HepG2 (cell line): ENCODE results near the gene FAM219A. TPM values are rescaled to one million over a fixed set of nuclear protein-coding genes. Genes with fewer than 3 reads are reported as not detected.

ENCODE experiments used
- BRF2 ChIP-seq: sonication (generic); formaldehyde crosslinking; IDR thresholded peaks from 2 replicates; pipeline ENCODE4 v1.8.1; 2022; ENCODE audit warnings: mild to moderate bottlenecking, missing genetic modification reagents
- CBX5 ChIP-seq: sonication (generic); formaldehyde crosslinking; IDR thresholded peaks from 2 replicates; pipeline ENCODE4 v1.4.0; 2020; ENCODE audit warnings: missing genetic modification reagents, borderline replicate concordance
- CREB1 ChIP-seq, 2 experiments: fragments of 450-650 bp in 1 of 2; IDR thresholded peaks; 2 replicates each; pipeline ENCODE4 v1.6.1; 2016 to 2017; ENCODE audit warnings: control low read depth in 1 of 2, mild to moderate bottlenecking in 1 of 2, missing compliant biosample characterization in 1 of 2, missing genetic modification characterization in 1 of 2
- FOXP1 ChIP-seq, 2 experiments: fragments of 450-650 bp in 1 of 2; IDR thresholded peaks; 2 replicates each; pipeline ENCODE4 v1.6.1; 2017 to 2018; ENCODE audit warnings: antibody characterized with exemption in 1 of 2
- KAT2B ChIP-seq: fragments of 150-350 bp; IDR thresholded peaks from 2 replicates; pipeline ENCODE4 v1.6.1; 2014; ENCODE audit warnings: low read depth, low read length, borderline replicate concordance
- KLF9 ChIP-seq: IDR thresholded peaks from 2 replicates; pipeline ENCODE4 v1.6.1; 2016; ENCODE audit warnings: low read depth
- MAFK ChIP-seq, 2 experiments: IDR thresholded peaks in 1 of 2; conservative IDR thresholded peaks in 1 of 2; 2 replicates each; pipeline ENCODE4 v1.6.1; 2011; ENCODE audit warnings: improper control_type of control experiment in 2 of 2, low read length in 2 of 2
- MZF1 ChIP-seq: sonication (generic); formaldehyde crosslinking; IDR thresholded peaks from 2 replicates; pipeline ENCODE4 v1.8.1; 2023; ENCODE audit warnings: mild to moderate bottlenecking, missing genetic modification reagents, borderline replicate concordance
- NR2F2 ChIP-seq: IDR thresholded peaks from 2 replicates; pipeline ENCODE4 v1.6.1; 2012; ENCODE audit warnings: low read depth, inconsistent platforms, borderline replicate concordance
- RFXANK ChIP-seq: IDR thresholded peaks from 2 replicates; pipeline ENCODE4 v1.6.1; 2016
- SAFB2 ChIP-seq: sonication (generic); formaldehyde crosslinking; IDR thresholded peaks from 2 replicates; pipeline ENCODE4 v1.5.1; 2020; ENCODE audit warnings: missing genetic modification reagents, low read depth, mild to moderate bottlenecking, borderline replicate concordance
- SALL1 ChIP-seq: sonication (generic); formaldehyde crosslinking; IDR thresholded peaks from 2 replicates; pipeline ENCODE4 v1.8.0; 2022; ENCODE audit warnings: mild to moderate bottlenecking, missing genetic modification reagents
- SMYD3 ChIP-seq: sonication (generic); formaldehyde crosslinking; IDR thresholded peaks from 2 replicates; pipeline ENCODE4 v1.8.1; 2023; ENCODE audit warnings: mild to moderate bottlenecking, missing genetic modification reagents
- SP140L ChIP-seq: sonication (generic); formaldehyde crosslinking; IDR thresholded peaks from 2 replicates; pipeline ENCODE4 v1.4.0; 2020; ENCODE audit warnings: missing genetic modification reagents, borderline replicate concordance
- SSRP1 ChIP-seq: IDR thresholded peaks from 2 replicates; pipeline ENCODE4 v1.6.1; 2016; ENCODE audit warnings: control low read depth
- TEAD3 ChIP-seq: optimal IDR thresholded peaks from 2 replicates; pipeline ENCODE3; 2016; ENCODE audit warnings: borderline replicate concordance
- YEATS2 ChIP-seq: sonication (generic); formaldehyde crosslinking; IDR thresholded peaks from 2 replicates; pipeline ENCODE4 v1.4.0; 2020; ENCODE audit warnings: missing genetic modification reagents, borderline replicate concordance
- ZNF253 ChIP-seq: sonication (generic); formaldehyde crosslinking; IDR thresholded peaks from 2 replicates; pipeline ENCODE4 v1.8.0; 2022; ENCODE audit warnings: mild to moderate bottlenecking, missing genetic modification reagents, borderline replicate concordance
- ZNF549 ChIP-seq: sonication (generic); formaldehyde crosslinking; IDR thresholded peaks from 2 replicates; pipeline ENCODE4 v1.5.0; 2020; ENCODE audit warnings: missing genetic modification reagents
- ZNF766 ChIP-seq: sonication (generic); formaldehyde crosslinking; IDR thresholded peaks from 2 replicates; pipeline ENCODE4 v1.5.0; 2020; ENCODE audit warnings: missing genetic modification reagents, borderline replicate concordance
- polyA plus RNA-seq, 8 experiments: library from polyadenylated mRNA; depleted of rRNA in 3 of 8; stranded (reverse) in 7 of 8; unstranded in 1 of 8; fragments of >200 nt; fragmentation: Illumina TruSeq in 4 of 8; extraction: Trizol in 4 of 8; gene quantifications; 2 replicates each; pipeline versions ENCODE4 v1.2.1 to v1.2.3, GENCODE V29; 2011 to 2016; ENCODE audit warnings: low read depth in 4 of 8, missing spikeins in 1 of 8, mixed read lengths in 1 of 8; ENCODE audit not compliant: insufficient read depth in 1 of 8
- total RNA-seq, 5 experiments: library from RNA; depleted of rRNA; stranded (reverse); fragments of >200 nt; fragmentation: Illumina TruSeq; extraction: Trizol; gene quantifications; 2 replicates each; pipeline ENCODE4 v1.2.3, GENCODE V29; 2016; ENCODE audit warnings: low read depth in 1 of 5
- TF ChIP-seq, protein P1 (sequence below): sonication (generic); formaldehyde crosslinking; IDR thresholded peaks from 2 replicates; pipeline ENCODE4 v1.5.1; 2020; ENCODE audit warnings: missing genetic modification reagents, mild to moderate bottlenecking, borderline replicate concordance
- TF ChIP-seq, protein P2 (sequence below): sonication (generic); formaldehyde crosslinking; IDR thresholded peaks from 2 replicates; pipeline ENCODE4 v1.4.0; 2020; ENCODE audit warnings: missing genetic modification reagents, borderline replicate concordance

Gene FAM219A
- total and polyA plus RNA-seq, 2 of the 13 experiments (the other 11 are each of a cell fraction or from before 2014, with no cell fraction given), result 3.9 to 6.4 TPM

GRCh38 chr9:34380511-34381315 lies 77.7 kb downstream of the FAM219A start (continued):
- TF ChIP-seq SAFB2 (CRISPR knock-in tag), result no peak
- TF ChIP-seq MZF1 (CRISPR knock-in tag), result no peak
- peak; percentile 54; the same call in 1 of the 2 replicates for TF ChIP-seq SALL1 (CRISPR knock-in tag)
- TF ChIP-seq ZNF549 (CRISPR knock-in tag), result no peak
- TF ChIP-seq, protein P1, sequence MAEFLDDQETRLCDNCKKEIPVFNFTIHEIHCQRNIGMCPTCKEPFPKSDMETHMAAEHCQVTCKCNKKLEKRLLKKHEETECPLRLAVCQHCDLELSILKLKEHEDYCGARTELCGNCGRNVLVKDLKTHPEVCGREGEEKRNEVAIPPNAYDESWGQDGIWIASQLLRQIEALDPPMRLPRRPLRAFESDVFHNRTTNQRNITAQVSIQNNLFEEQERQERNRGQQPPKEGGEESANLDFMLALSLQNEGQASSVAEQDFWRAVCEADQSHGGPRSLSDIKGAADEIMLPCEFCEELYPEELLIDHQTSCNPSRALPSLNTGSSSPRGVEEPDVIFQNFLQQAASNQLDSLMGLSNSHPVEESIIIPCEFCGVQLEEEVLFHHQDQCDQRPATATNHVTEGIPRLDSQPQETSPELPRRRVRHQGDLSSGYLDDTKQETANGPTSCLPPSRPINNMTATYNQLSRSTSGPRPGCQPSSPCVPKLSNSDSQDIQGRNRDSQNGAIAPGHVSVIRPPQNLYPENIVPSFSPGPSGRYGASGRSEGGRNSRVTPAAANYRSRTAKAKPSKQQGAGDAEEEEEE (CRISPR knock-in tag), result no peak
- TF ChIP-seq CBX5 (CRISPR knock-in tag), result peak; percentile 13; the same call in 1 of the 2 replicates
- TF ChIP-seq KAT2B, result no peak
- no peak for TF ChIP-seq SMYD3 (CRISPR knock-in tag)
- TF ChIP-seq YEATS2 (CRISPR knock-in tag), result peak; percentile 57; the same call in 1 of the 2 replicates
- no peak for TF ChIP-seq RFXANK (CRISPR knock-in tag)
- peak; percentile 44; the same call in 1 of the 2 replicates for TF ChIP-seq ZNF766 (CRISPR knock-in tag)
- TF ChIP-seq SP140L (CRISPR knock-in tag), result no peak
- TF ChIP-seq TEAD3 (CRISPR knock-in tag), result peak; percentile 36
- no peak for TF ChIP-seq SSRP1
- peak; percentile 81; the same call in 1 of the 2 replicates for TF ChIP-seq BRF2 (CRISPR knock-in tag)
- peak; percentile 67; the same call in 1 of the 2 replicates for TF ChIP-seq ZNF253 (CRISPR knock-in tag)
- TF ChIP-seq, protein P2, sequence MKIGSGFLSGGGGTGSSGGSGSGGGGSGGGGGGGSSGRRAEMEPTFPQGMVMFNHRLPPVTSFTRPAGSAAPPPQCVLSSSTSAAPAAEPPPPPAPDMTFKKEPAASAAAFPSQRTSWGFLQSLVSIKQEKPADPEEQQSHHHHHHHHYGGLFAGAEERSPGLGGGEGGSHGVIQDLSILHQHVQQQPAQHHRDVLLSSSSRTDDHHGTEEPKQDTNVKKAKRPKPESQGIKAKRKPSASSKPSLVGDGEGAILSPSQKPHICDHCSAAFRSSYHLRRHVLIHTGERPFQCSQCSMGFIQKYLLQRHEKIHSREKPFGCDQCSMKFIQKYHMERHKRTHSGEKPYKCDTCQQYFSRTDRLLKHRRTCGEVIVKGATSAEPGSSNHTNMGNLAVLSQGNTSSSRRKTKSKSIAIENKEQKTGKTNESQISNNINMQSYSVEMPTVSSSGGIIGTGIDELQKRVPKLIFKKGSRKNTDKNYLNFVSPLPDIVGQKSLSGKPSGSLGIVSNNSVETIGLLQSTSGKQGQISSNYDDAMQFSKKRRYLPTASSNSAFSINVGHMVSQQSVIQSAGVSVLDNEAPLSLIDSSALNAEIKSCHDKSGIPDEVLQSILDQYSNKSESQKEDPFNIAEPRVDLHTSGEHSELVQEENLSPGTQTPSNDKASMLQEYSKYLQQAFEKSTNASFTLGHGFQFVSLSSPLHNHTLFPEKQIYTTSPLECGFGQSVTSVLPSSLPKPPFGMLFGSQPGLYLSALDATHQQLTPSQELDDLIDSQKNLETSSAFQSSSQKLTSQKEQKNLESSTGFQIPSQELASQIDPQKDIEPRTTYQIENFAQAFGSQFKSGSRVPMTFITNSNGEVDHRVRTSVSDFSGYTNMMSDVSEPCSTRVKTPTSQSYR (CRISPR knock-in tag), result peak; percentile 64
- no peak for TF ChIP-seq NR2F2
- no peak for TF ChIP-seq FOXP1 (IDR thresholded peaks at IDR 0.05)
- TF ChIP-seq FOXP1 (CRISPR knock-in tag; IDR thresholded peaks at IDR 0.05), result no peak
- no peak for TF ChIP-seq CREB1 (IDR thresholded peaks at IDR 0.05)
- no peak for TF ChIP-seq CREB1 (CRISPR knock-in tag; IDR thresholded peaks at IDR 0.05)
- TF ChIP-seq MAFK (conservative IDR thresholded peaks at IDR 0.05 in 1 of 2, IDR thresholded peaks at IDR 0.05 in 1 of 2; ENCODE audit: low read length in 2 of 2), result no peak
- 0 out of 2 replicates have a peak, but pooled peaks have one; percentile 32 for TF ChIP-seq KLF9 (CRISPR knock-in tag)
